Measurements from ENCODE around the gene TEN1.

Gene TEN1

GRCh38 chr17:75976175-75976848 lies 2.7 kb upstream of the TEN1 start:
- DNase-seq (ENCODE audit: low read depth in 2 of 2) = no peak

DNA sequence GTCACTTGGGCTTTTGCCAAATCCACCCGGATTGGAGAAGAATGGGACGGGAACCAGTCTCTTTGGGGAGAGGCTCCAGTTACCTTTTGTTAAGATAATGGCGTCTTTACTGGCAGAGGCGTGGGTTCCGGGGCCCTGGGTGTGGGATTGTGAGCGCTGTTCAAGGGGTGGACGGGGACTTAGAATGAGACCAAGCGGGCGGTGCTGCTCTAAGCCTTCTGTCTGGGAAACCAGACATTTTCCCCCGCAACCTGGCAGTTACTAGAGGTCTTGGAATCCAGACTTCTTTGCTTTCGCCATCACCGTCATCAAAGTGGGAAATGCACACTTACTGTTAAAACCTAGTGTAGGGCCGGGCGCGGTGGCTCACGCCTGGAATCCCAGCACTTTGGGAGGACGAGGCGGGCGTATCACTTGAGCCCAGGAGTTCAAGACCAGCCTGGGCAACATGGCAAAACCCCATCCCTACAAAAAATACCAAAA lies 706 bp downstream of the TEN1 start:
- DNase-seq (ENCODE audit: low read depth in 2 of 2) = no peak

GRCh38 chr17:75980188-75981018 lies 1.4 kb downstream of the TEN1 start:
- DNase-seq (ENCODE audit: low read depth in 2 of 2) = no peak

DNA sequence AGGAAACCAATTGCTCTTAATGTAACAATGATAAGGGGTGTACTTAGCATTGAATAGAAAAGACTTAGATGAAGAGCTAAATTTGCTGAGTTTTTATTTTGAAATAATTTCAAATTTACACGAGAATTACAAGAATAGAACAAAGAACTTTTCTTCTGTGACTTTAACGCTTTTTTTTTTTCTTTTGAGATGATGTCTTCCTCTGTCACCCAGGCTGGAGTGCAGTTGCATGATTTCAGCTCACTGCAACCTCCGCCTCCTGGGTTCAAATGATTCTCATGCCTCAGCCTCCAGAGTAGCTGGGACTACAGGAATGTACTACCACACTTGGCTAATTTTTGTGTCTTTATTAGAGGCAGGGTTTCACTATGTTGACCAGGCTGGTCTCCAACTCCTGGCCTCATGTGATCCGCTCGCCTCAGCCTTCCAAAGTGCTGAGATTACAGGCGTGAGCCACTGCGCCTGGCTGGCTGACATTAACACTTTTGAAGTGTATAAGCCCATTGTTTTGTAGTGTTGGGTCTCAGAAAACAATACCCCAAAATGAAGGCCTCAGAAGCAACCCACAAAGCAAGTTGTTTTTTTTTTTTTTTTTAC lies 2.1 kb downstream of the TEN1 start:
- no peak for DNase-seq (ENCODE audit: low read depth in 2 of 2)

- DNase-seq (ENCODE audit: low read depth in 2 of 2) = no peak
These were observed 4.6 kb downstream of the TEN1 start for GRCh38 chr17:75983501-75984181.

DNA sequence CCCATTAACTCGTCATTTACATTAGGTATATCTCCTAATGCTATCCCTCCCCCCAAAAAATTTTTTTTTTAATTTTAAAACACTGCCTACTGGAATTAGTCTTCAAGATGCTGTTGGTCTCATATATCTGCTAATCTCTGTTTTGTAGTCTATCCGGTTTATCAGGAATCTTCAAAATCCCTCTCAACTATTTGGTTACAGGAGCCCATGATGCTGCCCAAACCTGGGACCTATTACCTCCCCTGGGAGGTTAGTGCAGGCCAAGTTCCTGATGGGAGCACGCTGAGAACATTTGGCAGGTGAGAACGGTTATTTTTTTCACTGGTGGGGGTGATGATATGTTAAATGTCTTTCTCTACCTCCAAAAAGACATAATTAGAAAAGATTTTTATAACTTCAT lies 6.9 kb downstream of the TEN1 start:
- DNase-seq (ENCODE audit: low read depth in 2 of 2) = no peak

- no peak for DNase-seq (ENCODE audit: low read depth in 2 of 2)
These were observed 8.0 kb downstream of the TEN1 start for GRCh38 chr17:75987041-75987440.

DNA sequence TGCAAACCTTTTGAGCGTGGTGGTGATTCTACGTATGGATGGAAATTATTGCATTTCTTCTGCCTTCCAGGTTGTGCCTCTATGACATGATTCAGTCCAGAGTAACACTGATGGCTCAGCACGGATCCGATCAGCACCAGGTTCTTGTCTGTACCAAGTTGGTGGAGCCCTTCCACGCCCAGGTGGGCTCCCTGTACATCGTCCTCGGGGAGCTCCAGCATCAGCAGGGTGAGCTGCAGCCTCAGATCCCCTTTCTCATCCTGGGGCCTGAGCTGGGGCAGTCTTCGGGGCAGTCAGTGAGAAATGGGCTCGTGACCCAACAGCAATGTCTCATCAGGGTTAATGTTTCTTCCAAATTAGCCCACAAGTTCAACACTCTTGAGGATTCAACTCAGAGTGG lies 12.4 kb downstream of the TEN1 start:
- no peak for DNase-seq (ENCODE audit: low read depth in 2 of 2)

DNA sequence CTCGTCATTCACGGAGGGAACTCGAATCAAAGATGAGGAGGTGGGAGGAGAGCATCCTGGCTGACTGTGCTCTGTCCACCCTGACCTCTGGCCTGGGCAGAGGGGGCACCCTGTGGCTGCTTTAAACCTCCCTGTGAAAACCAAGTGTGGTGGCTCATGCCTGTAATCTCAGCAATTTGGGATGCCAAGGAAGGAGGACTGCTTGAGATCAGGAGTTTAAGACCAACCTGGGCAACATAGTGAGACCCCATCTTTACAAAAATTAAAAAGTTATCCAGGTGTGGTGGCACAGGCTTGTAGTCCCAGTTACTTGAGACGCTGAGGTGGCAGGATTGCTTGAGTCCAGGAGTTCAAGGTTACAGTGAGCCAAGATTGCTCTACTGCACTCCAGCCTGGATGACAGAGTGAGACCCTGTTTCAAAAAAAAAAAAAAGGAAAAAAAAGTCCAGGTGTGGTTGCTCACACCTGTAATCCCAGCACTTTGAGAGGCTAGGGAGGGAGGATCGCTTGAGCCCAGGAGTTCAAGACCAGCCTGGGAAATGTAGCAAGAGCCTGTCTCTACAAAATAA lies 15.8 kb downstream of the TEN1 start:
- no peak for DNase-seq (ENCODE audit: low read depth in 2 of 2)

DNA sequence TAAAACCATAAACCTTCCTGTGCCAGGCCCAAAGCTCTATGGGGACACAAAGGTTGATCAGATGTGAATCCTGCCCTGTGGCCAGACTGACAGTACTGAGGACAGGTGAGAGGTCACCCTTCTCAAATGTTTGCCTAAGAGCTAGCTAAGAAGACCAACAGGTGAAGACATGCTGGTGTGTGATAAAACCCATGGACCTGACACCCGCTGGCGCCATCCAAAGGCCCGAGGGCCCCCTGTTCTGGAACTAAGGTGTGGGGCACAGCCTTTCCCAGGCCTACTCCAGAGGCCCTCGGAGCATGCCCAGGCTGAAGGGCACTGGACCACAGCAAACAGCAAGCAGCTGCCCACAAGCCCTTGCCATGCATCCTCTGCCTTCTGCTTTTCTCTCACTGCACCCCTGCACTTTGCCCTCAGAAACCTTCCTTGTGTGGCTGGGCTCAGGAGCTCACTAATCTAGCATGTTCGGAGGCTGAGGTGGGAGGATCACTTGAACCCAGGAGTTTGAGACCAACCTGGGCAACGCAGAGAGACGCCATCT lies 16.4 kb downstream of the TEN1 start:
- DNase-seq (ENCODE audit: low read depth in 2 of 2) = no peak

GRCh38 chr17:75996665-75997590 lies 17.9 kb downstream of the TEN1 start:
- no peak for DNase-seq (ENCODE audit: low read depth in 2 of 2)

GRCh38 chr17:75998327-75998795 lies 19.3 kb downstream of the TEN1 start:
- DNase-seq (ENCODE audit: low read depth in 2 of 2) = no peak

GRCh38 chr17:76000016-76000754 lies 21.1 kb downstream of the TEN1 start:
- peak in 1 of 2 donors; percentile 62 for DNase-seq (ENCODE audit: low read depth in 2 of 2)

- DNase-seq (ENCODE audit: low read depth in 2 of 2) = no peak
These were observed 21.9 kb downstream of the TEN1 start, which contains the start of gene CDK3 for GRCh38 chr17:76000755-76001521. CDK3 (plus strand) TSS chr17:76000855; CDS start chr17:76001426, 571 bp downstream.

DNA sequence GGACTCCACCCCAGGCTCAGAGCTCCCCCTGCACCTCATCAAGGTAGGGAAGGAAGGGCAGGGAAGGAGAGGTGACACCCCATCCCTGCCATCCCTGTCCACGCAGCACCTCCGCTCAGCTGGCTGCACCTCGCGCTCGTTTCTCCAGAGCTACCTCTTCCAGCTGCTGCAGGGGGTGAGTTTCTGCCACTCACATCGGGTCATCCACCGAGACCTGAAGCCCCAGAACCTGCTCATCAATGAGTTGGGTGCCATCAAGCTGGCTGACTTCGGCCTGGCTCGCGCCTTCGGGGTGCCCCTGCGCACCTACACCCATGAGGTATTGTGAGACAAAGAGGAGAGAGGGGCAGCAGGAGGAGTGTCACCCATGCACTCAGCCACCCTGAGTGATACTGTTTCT lies 23.1 kb downstream of the TEN1 start:
- DNase-seq (ENCODE audit: low read depth in 2 of 2) = no peak

DNA sequence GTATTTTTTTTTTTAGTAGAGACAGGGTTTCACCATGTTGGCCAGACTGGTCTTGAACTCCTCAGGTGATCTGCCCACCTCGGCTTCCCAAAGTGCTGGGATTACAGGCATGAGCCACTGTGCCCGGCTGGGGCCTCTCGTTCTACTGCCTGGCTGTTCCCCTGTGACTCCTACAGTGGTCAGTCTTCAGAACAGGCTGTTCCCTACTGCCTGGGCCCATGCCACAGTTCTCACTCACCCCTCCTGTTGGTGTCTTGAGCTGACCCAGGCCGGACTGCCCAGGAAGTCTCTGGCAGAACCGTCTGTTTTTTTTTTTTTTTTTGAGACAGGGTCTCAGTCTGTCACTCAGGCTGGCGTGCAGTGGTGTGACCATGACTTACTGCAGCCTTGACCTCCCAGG lies 24.9 kb downstream of the TEN1 start:
- DNase-seq (ENCODE audit: low read depth in 2 of 2) = no peak

DNA sequence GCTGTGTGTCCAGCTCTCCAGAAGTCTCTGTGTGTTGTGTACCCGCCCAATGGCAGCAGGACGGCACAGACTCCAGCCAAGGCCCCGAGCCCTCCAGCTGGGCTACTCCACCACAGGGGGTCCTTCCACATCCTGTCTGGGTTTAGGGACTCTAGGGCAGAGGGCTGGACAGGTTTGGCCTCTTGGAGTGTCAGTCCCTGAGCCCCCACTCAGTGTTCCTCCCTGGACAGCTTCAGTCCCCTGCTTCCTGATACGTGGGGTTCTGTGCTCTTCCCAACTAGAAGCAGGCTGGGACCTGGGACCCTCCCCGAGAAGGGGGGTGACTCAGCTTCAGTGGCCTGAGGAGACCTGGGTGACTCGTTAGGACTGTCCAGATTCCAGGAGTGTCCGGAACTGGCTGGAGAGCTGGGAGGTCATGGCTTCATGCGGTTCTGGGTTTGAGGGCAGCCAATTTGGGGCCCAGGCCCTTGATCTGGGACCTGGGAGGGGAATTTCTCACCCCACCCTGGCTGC lies 25.8 kb downstream of the TEN1 start:
- no peak for DNase-seq (ENCODE audit: low read depth in 2 of 2)

Measured in stimulated activated CD4-positive, alpha-beta T cell treated with anti-CD3 and anti-CD28 coated beads, Interleukin-15, amount 100 ng/mL, for 48 hours (primary cell).